Gastroesophageal sphincter (tissue), 4 donors: ENCODE data around the gene ZNF3. TPM values are rescaled to one million over a fixed set of nuclear protein-coding genes. Genes with fewer than 3 reads are reported as not detected.

Source experiments
- ATAC-seq: fragments of 150-250 bp; one replicate; pipeline ENCODE4 v1.9.1; 2016; ENCODE audit warnings: mild to moderate bottlenecking, moderate library complexity
- H3K27ac ChIP-seq, 4 donors: fragments of 200-600 bp; sonication (generic) in 3 of 4; 1 replicate in 3 of 4; 2 replicates in 1 of 4; pipeline ENCODE4 v1.5.1; 2016 to 2019
- H3K27me3 ChIP-seq: fragments of 200-600 bp; sonication (generic); one replicate; pipeline ENCODE4 v1.5.1; 2019
- H3K36me3 ChIP-seq, 2 donors: fragments of 200-600 bp; sonication (generic); one replicate each; pipeline ENCODE4 v1.5.1; 2019; ENCODE audit warnings: control low read depth in 1 of 2
- H3K4me1 ChIP-seq, 3 donors: fragments of 200-600 bp; sonication (generic); 1 replicate in 2 of 3; 2 replicates in 1 of 3; pipeline ENCODE4 v1.5.1; 2016 to 2019; ENCODE audit warnings: control low read depth in 2 of 3
- H3K4me3 ChIP-seq, 2 donors: fragments of 200-600 bp; sonication (generic); one replicate each; pipeline ENCODE4 v1.5.1; 2019; ENCODE audit warnings: mild to moderate bottlenecking in 1 of 2, moderate library complexity in 1 of 2
- H3K9me3 ChIP-seq, 3 donors: fragments of 200-600 bp; sonication (generic); one replicate each; pipeline ENCODE4 v1.5.1; 2017 to 2019; ENCODE audit warnings: control low read depth in 2 of 3
- EP300 ChIP-seq: sonication (generic); formaldehyde crosslinking; IDR thresholded peaks from one replicate; pipeline ENCODE4 v1.6.1; 2017; ENCODE audit warnings: antibody characterized with exemption, mild to moderate bottlenecking
- POLR2A ChIP-seq, 2 donors: fragments of 450-650 bp; IDR thresholded peaks; one replicate each; pipeline ENCODE4 v1.6.1; 2017; ENCODE audit warnings: antibody characterized with exemption in 2 of 2, mild to moderate bottlenecking in 2 of 2, moderate library complexity in 1 of 2
- POLR2AphosphoS5 ChIP-seq: sonication (generic); formaldehyde crosslinking; IDR thresholded peaks from one replicate; pipeline ENCODE4 v1.6.1; 2017; ENCODE audit warnings: antibody characterized with exemption
- WGBS, 2 donors: methylation state at CpG; one replicate each; pipeline ENCODE4 v1.1.5; 2018; ENCODE audit warnings: low coverage in 1 of 2; 5-methylcytosine and 5-hydroxymethylcytosine counted together
- small RNA-seq, 4 donors: library from RNA; depleted of rRNA; stranded (forward); fragments of <200 nt; gene quantifications; one replicate each; pipeline ENCODE3, GENCODE V24; 2016
- total RNA-seq, 4 donors: library from RNA; depleted of rRNA; stranded (reverse); fragments of >200 nt; gene quantifications; one replicate each; pipeline ENCODE4 v1.1.0, GENCODE V29; 2016
- TF ChIP-seq, protein P1 (sequence below), 4 experiments: fragments of 200-600 bp in 2 of 4; fragments of 450-650 bp in 2 of 4; sonication (generic) in 1 of 4; IDR thresholded peaks; one replicate each; pipeline ENCODE4 v1.5.1; 2017 to 2019; ENCODE audit warnings: antibody characterized with exemption in 4 of 4, mild to moderate bottlenecking in 2 of 4, moderate library complexity in 2 of 4

ZNF3 gene
- total RNA-seq, 4 donors from 2014 or later = 18.9 to 30.2 (median 20.6) TPM

DNA sequence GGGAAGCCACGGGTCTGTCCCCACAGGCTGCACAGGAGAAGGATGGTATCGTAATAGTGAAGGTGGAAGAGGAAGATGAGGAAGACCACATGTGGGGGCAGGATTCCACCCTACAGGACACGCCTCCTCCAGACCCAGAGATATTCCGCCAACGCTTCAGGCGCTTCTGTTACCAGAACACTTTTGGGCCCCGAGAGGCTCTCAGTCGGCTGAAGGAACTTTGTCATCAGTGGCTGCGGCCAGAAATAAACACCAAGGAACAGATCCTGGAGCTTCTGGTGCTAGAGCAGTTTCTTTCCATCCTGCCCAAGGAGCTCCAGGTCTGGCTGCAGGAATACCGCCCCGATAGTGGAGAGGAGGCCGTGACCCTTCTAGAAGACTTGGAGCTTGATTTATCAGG is 58.0 kb downstream of the ZNF3 start:
- H3K4me1 ChIP-seq = peaks cover 0 to 47% (median 0%) of the 10 kb centered on the region in 3 donors
- 89 to 100% methylated on average over 2 to 6 of the region's 12 CpGs for WGBS, 2 donors
- ATAC-seq = no peak
- H3K36me3 ChIP-seq = peaks cover 4 to 68% of the 10 kb centered on the region in 2 donors
- H3K27me3 ChIP-seq = no peaks in the 10 kb centered on the region
- H3K4me3 ChIP-seq = no peak overlapping the region
- TF ChIP-seq POLR2A (IDR thresholded peaks at IDR 0.05) = no peak
- no peak for TF ChIP-seq EP300
- TF ChIP-seq POLR2AphosphoS5 = no peak
- TF ChIP-seq, protein P1, sequence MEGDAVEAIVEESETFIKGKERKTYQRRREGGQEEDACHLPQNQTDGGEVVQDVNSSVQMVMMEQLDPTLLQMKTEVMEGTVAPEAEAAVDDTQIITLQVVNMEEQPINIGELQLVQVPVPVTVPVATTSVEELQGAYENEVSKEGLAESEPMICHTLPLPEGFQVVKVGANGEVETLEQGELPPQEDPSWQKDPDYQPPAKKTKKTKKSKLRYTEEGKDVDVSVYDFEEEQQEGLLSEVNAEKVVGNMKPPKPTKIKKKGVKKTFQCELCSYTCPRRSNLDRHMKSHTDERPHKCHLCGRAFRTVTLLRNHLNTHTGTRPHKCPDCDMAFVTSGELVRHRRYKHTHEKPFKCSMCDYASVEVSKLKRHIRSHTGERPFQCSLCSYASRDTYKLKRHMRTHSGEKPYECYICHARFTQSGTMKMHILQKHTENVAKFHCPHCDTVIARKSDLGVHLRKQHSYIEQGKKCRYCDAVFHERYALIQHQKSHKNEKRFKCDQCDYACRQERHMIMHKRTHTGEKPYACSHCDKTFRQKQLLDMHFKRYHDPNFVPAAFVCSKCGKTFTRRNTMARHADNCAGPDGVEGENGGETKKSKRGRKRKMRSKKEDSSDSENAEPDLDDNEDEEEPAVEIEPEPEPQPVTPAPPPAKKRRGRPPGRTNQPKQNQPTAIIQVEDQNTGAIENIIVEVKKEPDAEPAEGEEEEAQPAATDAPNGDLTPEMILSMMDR (IDR thresholded peaks at IDR 0.05) = no peak
- H3K9me3 ChIP-seq = no peaks in the 10 kb centered on the region
- H3K27ac ChIP-seq = no peak overlapping the region

DNA sequence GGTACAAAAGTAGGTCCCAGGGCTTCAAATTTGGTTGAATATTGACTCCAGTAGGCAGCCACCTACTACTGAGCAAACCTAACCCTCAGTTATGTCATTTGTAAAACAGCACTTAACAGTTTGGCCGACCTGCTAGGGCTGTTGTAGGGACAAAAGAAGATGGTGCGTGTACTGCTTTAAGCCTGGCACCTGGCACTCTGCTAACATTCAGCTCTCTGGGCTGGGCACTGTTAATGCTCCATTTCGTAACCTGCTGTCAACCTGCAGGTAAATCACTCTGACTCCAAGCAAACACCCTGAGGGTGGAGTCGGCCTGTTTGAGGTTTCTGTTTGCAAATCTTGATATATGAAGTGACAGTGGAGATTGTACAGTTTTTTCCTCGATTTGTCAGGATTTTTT is 58.9 kb downstream of the ZNF3 start:
- peaks cover 0 to 57% (median under 1%) of the 10 kb centered on the region in 3 donors for H3K4me1 ChIP-seq
- ATAC-seq = no peak
- 60 to 61% methylated on average over 5 of the region's 5 CpGs for WGBS, 2 donors
- H3K36me3 ChIP-seq = peaks cover 4 to 59% of the 10 kb centered on the region in 2 donors
- H3K9me3 ChIP-seq = no peaks in the 10 kb centered on the region
- no peak overlapping the region for H3K4me3 ChIP-seq
- no peak for TF ChIP-seq POLR2A (IDR thresholded peaks at IDR 0.05)
- TF ChIP-seq, protein P1 (IDR thresholded peaks at IDR 0.05) = no peak
- TF ChIP-seq EP300 = no peak
- no peak for TF ChIP-seq POLR2AphosphoS5
- H3K27ac ChIP-seq = no peak overlapping the region
- H3K27me3 ChIP-seq = no peaks in the 10 kb centered on the region

DNA sequence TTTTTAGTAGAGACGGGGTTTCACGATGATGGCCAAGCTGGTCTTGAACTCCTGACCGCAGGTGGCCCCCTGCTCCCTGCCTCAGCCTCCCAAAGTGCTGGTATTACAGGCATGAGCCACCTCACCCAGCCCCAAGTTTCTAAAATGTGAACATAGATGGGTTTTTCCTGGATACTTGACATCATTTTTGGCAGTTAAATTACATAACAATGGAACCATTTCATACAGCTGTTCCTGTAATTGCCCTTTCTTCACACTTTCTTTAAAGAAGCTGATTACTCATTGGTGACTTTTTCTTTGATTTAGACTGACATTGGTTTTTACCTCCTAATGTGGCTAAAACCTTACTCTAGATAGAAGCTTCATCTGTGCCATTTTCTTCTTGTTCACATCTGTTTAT is 60.2 kb downstream of the ZNF3 start:
- no peak for ATAC-seq
- peaks cover 0 to 70% (median 6%) of the 10 kb centered on the region in 3 donors for H3K4me1 ChIP-seq
- 78% methylated on average over 3 of the region's 3 CpGs; no CpG with 5 or more reads in 1 of the 2 donors for WGBS, 2 donors
- H3K9me3 ChIP-seq = no peaks in the 10 kb centered on the region
- H3K27me3 ChIP-seq = no peaks in the 10 kb centered on the region
- TF ChIP-seq, protein P1 (IDR thresholded peaks at IDR 0.05) = no peak
- TF ChIP-seq POLR2AphosphoS5 (no peak), EP300 (no peak), POLR2A (IDR thresholded peaks at IDR 0.05) (no peak)
- peak overlapping the region in 2 of 4 donors; percentile 26 to 50 for H3K27ac ChIP-seq
- peaks cover 4 to 45% of the 10 kb centered on the region in 2 donors for H3K36me3 ChIP-seq
- no peak overlapping the region for H3K4me3 ChIP-seq

Small RNA genes lying within 50 kb of the gene (small RNA-seq; reads per million reads assigned to genes)
- gene MIR106B (16.1 to 28.2 (median 18.7) reads per million in 4 donors), gene MIR25 (250 to 519 (median 440) reads per million in 4 donors), gene MIR93 (56.6 to 105 (median 92.5) reads per million in 4 donors)

Other genes starting within 250 kb of the ZNF3 start
- not detected for gene OR2AE1, start 204.7 kb downstream of the ZNF3 start, total RNA-seq
- 10 to 100 TPM; 25.3 to 32.2 (median 29.5) TPM for gene TRIM4, start 162.2 kb downstream of the ZNF3 start, total RNA-seq
- under 1 TPM in 1 of 4 donors, not detected in 3; 0.62 TPM for gene GJC3, start 152.1 kb downstream of the ZNF3 start, total RNA-seq
- 100 to 1,000 TPM in 1 of 4 donors, 1 to 10 TPM in 3; 1.5 to 128 (median 4.5) TPM for gene AZGP1, start 105.7 kb downstream of the ZNF3 start, total RNA-seq
- gene ZKSCAN1, start 66.1 kb downstream of the ZNF3 start, total RNA-seq = 10 to 100 TPM; 31.6 to 35.5 (median 31.7) TPM
- gene ZSCAN21, start 31.9 kb downstream of the ZNF3 start, total RNA-seq = 10 to 100 TPM; 14.0 to 21.9 (median 20.9) TPM
- gene COPS6, start 7.2 kb upstream of the ZNF3 start, total RNA-seq = 10 to 100 TPM; 40.7 to 83.6 (median 62.9) TPM
- gene MCM7, start 19.7 kb upstream of the ZNF3 start, total RNA-seq = 10 to 100 TPM; 30.7 to 52.0 (median 45.1) TPM
- gene AP4M1, start 19.9 kb upstream of the ZNF3 start, total RNA-seq = 10 to 100 TPM; 21.8 to 29.3 (median 24.7) TPM
- 100 to 1,000 TPM in 1 of 4 donors, 10 to 100 TPM in 3; 36.3 to 107 (median 68.7) TPM for gene TAF6, start 37.6 kb upstream of the ZNF3 start, total RNA-seq
- 10 to 100 TPM; 13.0 to 21.0 (median 14.8) TPM for gene CNPY4, start 37.9 kb upstream of the ZNF3 start, total RNA-seq
- 1 to 10 TPM; 4.8 to 8.1 (median 6.6) TPM for gene MBLAC1, start 45.2 kb upstream of the ZNF3 start, total RNA-seq
- 100 to 1,000 TPM; 109 to 228 (median 148) TPM for gene LAMTOR4, start 67.2 kb upstream of the ZNF3 start, total RNA-seq
- gene TRAPPC14, start 77.0 kb upstream of the ZNF3 start, total RNA-seq = 1 to 10 TPM; 3.0 to 7.8 (median 7.3) TPM
- gene GAL3ST4, start 86.9 kb upstream of the ZNF3 start, total RNA-seq = 1 to 10 TPM; 2.0 to 3.6 (median 2.8) TPM
- gene GPC2, start 95.7 kb upstream of the ZNF3 start, total RNA-seq = 1 to 10 TPM in 3 of 4 donors, under 1 TPM in 1; 0.39 to 3.4 (median 2.0) TPM
- under 1 TPM in 1 of 4 donors, not detected in 3; 0.47 TPM for gene STAG3, start 96.2 kb upstream of the ZNF3 start, total RNA-seq
- under 1 TPM in 1 of 4 donors, not detected in 3; 0.27 TPM for gene PVRIG, start 138.2 kb upstream of the ZNF3 start, total RNA-seq
- gene SPDYE3, start 226.0 kb upstream of the ZNF3 start, total RNA-seq = not detected